CD1c-positive myeloid dendritic cell (primary cell): Measurements from ENCODE around the gene VEGFB.
A peak's percentile ranks its signal among the peaks of the same experiment; 100 is the strongest.

Experiments used
- DNase-seq: peaks from one replicate; pipeline ENCODE4 v3.0.0-alpha.2; 2016; ENCODE audit errors: extremely low spot score

The VEGFB gene

DNA sequence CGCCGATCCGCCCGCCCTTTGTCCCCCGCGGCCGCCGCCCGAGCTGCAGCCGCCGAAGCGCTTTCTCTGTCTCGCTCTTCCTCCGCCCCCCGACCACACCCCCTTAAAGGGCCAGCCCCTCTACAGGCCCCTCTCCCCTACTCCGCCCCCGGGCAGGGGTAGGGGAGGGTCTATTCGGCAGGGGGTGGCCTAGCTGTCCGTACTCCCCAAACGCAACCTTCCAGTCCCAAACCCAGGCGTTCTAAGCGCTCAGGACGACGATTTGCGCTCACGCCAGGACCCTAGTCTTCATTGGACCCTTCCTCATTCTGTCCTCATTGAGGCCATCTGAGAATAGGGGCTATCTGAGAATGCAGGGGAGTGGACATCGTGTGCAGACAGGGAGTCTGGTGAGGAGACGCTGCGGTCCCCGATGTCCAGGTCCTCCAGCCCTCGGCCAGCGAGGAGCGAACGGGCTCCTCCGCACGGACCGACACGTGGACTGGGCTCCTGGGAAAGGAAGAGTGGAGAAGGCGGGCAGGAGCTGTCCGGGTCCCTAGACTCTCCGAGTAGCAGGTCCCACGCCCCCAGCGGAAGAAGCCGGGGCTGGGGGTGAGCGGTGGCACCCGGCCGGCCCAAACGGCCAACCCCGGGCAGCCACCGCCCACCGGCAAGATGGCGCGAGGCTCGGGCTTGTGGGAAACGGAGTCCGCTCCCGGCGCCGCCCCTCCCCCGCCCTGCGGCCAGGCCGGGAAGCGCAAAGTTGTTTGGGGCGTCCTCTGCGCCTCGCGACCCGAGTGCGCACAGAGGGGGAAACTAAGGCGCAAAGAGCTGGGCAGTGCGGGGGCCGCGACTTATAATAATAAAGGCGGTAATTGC, 12.7 kb downstream of the VEGFB start, which contains the start of gene PPP1R14B:
Gene PPP1R14B (minus strand): TSS at position 73 of the 858 bp plus-strand sequence. CDS start 270 bp downstream, outside the sequence.
- DNase-seq, result peak; percentile 91

DNA sequence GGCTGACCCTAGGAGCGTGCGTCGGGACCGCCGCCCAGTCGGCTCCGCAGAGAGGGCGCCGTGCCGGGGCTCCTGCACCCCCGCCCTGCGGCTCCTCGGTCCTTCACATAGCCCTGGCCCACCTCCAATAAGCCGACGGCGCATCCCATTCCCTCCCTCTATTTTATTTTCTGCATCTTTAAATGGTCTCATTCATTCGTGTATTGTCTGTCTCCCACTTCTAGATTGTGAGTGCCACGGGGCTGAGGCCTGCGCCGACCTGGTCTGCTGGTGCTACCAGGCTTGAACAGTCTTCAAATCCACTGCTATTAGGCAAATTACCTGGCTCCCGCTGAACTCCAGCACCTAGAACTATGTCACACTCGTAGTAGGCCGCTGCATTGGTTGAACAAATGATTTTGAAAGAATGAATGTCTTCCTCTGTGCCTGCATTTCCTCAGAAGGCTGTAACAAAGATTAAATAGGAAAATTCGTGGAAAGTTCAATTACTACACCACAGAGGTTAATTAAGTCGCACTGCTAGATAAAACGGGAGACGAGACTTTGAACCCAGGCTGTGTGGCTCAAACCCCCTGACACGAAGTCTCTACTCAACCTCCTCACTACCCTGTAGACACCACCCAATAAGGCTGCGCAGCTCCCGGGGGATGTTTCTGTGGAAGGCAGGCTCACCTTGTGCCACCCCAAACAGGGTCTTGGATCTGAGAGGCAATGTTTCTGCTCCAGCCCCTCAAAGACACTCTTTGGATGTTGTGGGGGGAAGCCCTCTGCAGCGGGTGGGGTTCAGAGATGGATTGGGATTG, 13.5 kb downstream of the VEGFB start:
- DNase-seq, result no peak

GRCh38 chr11:64248578-64248977, 14.2 kb downstream of the VEGFB start:
- DNase-seq, result no peak

GRCh38 chr11:64249038-64249437, 14.7 kb downstream of the VEGFB start:
- no peak for DNase-seq

GRCh38 chr11:64249563-64250414, 15.4 kb downstream of the VEGFB start:
- no peak for DNase-seq

- DNase-seq, result no peak
Observed at GRCh38 chr11:64250415-64251015, 16.1 kb downstream of the VEGFB start.

DNA sequence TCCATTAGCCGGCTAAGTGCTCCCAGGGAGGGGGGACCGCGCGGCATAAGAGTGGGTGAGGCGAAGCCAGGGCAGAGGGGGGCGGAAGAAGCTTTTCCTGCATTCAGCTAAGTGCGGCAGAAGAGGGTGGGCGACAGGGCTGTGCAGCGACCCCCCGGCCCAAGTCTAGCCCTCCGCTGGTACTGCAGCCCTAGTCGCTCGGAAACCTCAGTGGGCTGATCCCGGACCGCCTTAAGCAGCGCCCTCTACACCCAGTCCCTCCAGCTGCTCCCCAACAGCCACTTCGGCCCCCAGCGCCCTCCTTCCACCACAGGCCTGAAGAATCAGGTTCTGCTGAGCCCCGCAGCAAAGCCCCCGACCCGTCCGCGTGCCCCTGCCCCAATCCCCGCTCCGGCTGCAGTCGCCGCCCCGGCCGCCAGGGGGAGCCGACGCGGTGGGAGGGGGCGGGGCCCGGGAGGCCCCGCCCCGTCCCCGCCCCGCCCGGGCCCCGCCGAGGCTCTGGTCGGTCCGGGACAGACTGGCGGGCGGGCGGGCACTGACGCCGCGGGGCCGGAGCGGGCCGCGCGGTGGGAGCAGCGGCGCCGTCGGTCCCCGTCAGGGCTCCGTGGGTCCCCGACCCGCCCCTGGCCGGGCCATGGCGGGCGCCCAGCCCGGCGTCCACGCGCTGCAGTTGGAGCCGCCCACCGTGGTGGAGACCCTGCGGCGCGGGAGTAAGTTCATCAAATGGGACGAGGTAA, 16.8 kb downstream of the VEGFB start, which contains the start of gene PLCB3:
Gene PLCB3 (plus strand): TSS at position 515 of the 737 bp plus-strand sequence. CDS start 120 bp downstream, at position 635.
- DNase-seq, result peak; percentile 88

GRCh38 chr11:64251753-64252002, 17.3 kb downstream of the VEGFB start:
- no peak for DNase-seq

DNA sequence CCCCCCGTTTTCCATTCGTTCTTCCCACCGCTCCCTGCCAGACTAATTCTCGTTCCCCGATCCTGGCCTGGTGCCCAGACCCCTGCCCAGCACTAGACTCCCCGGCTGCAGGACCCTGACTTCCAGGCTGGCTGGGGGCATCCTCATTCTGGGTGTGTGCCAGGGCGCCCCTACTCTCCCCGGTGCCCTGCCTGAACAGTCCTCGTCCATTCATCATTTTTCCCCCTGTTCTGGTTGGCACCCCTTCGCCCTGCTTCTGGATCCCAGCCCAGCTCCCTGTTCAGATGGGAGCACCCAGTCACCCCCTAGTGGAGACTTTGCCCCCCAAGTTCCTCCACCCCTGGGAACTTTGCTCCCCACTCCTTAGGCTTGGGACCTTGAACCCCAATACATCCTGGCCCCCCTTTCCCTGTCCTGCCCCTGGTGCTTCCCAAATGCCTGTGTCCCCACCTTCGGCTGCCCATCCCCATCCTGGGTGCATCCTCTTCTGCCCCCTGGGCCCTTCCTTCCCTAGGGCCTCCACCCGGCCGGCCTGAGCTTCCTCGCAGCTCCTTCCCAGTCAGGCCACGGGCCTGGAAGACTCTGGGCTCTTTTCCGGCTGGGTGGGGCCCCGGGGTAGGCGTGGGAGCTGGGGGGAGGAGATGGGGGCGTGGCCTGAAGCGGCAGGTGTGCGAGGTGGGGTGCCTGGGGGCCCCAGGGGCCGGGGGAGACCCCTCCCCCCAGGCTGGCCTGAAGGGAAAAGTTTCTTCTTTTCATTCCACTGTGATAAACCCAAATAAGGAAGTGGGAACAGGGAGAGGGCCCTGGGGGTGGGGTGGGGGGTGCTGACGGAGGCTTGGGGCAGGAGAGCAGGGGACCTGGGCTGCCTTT, 17.9 kb downstream of the VEGFB start:
- peak; percentile 36 for DNase-seq

DNA sequence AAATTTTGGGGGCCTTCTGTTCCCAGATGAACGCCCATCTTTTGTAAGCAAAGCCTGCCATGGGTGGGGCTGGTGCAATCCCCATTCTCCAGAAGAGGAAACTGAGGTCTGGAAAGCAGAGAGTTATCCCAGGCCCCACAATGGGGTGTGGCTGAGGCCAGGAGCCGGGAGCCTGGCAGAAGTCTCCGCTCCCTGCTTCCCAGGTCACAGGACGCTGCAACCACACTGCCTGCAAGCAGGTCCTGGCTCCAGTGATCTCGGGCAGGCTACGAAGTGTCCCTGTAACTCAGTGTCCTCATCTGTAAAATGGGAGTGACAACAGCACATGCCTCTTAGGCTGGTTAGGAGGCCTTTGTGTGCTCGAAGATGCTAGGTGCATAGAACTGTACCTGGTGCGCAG, 18.7 kb downstream of the VEGFB start:
- no peak for DNase-seq

GRCh38 chr11:64253481-64253880, 19.1 kb downstream of the VEGFB start:
- DNase-seq, result no peak

GRCh38 chr11:64254326-64254725, 19.9 kb downstream of the VEGFB start:
- no peak for DNase-seq

- DNase-seq, result no peak
Observed at GRCh38 chr11:64255135-64256128, 21.0 kb downstream of the VEGFB start.

GRCh38 chr11:64256300-64256699, 21.9 kb downstream of the VEGFB start:
- DNase-seq, result no peak

DNA sequence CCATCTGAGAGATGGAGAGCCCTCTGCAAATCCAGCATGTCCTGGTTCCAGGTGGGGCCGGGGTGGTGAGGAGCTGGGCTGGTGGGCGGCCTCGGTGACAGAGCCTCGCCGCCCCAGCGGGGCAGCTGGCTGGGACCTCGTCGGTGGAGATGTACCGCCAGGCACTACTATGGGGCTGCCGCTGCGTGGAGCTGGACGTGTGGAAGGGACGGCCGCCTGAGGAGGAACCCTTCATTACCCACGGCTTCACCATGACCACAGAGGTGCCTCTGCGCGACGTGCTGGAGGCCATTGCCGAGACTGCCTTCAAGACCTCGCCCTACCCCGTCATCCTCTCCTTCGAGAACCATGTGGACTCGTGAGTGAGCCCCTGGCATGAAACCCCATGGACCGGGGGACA, 24.0 kb downstream of the VEGFB start:
- no peak for DNase-seq

GRCh38 chr11:64258946-64259532, 24.7 kb downstream of the VEGFB start:
- no peak for DNase-seq

GRCh38 chr11:64259533-64260067, 25.2 kb downstream of the VEGFB start:
- DNase-seq, result no peak

- DNase-seq, result no peak
Observed at GRCh38 chr11:64260147-64260708, 25.8 kb downstream of the VEGFB start.
